Right lobe of liver (tissue), 6 donors: ENCODE measurements around the gene CD274. TPM values are rescaled to one million over a fixed set of nuclear protein-coding genes. Genes with fewer than 3 reads are reported as not detected.

Experiments used
- ATAC-seq, 4 donors: fragments of 200-7000 bp; cut with Tn5 transposase; one replicate each; pipeline ENCODE4 v1.9.1; 2020; ENCODE audit warnings: mild to moderate bottlenecking in 4 of 4, moderate library complexity in 4 of 4
- DNase-seq, 3 donors: peaks; one replicate each; pipeline ENCODE4 v3.0.0-alpha.2; 2020
- H3K27ac ChIP-seq, 3 donors: fragments of 200-600 bp; one replicate each; pipeline ENCODE4 v1.8.0; 2022
- H3K27me3 ChIP-seq, 2 donors: fragments of 200-600 bp; one replicate each; pipeline ENCODE4 v1.8.0; 2022
- H3K36me3 ChIP-seq, 4 donors: fragments of 200-600 bp; sonication (generic) in 1 of 4; one replicate each; pipeline versions ENCODE4 v1.5.1 to v1.8.0; 2017 to 2022; ENCODE audit warnings: control low read depth in 1 of 4
- H3K4me1 ChIP-seq, 4 donors: fragments of 200-600 bp; sonication (generic) in 1 of 4; one replicate each; pipeline versions ENCODE4 v1.5.1 to v1.8.0; 2017 to 2022; ENCODE audit warnings: control low read depth in 1 of 4
- H3K4me3 ChIP-seq, 3 donors: fragments of 200-600 bp; one replicate each; pipeline ENCODE4 v1.8.0; 2022
- H3K9me3 ChIP-seq, 4 donors: fragments of 200-600 bp; sonication (generic) in 1 of 4; one replicate each; pipeline versions ENCODE4 v1.5.1 to v1.8.0; 2017 to 2022; ENCODE audit warnings: control low read depth in 1 of 4
- CTCF ChIP-seq, 4 donors: fragments of 200-600 bp in 3 of 4; fragments of 450-650 bp in 1 of 4; IDR thresholded peaks; one replicate each; pipeline versions ENCODE4 v1.5.1 to v1.8.0; 2016 to 2022; ENCODE audit warnings: antibody characterized with exemption in 4 of 4, mild to moderate bottlenecking in 2 of 4
- POLR2A ChIP-seq: fragments of 450-650 bp; IDR thresholded peaks from one replicate; pipeline ENCODE4 v1.6.1; 2017; ENCODE audit warnings: antibody characterized with exemption, mild to moderate bottlenecking
- WGBS: methylation state at CpG from one replicate; pipeline ENCODE4 v1.1.6; 2018; ENCODE audit warnings: low coverage, low lambda C conversion rate; ENCODE audit not compliant: insufficient coverage; ENCODE audit errors: missing lambda C conversion rate; 5-methylcytosine and 5-hydroxymethylcytosine counted together
- intact Hi-C, 2 donors: fragments of 100-400 bp; cut with DNase I; formaldehyde crosslinking; loops; one replicate each; pipeline versions ENCODE4 v1.11.2 to v1.14.1; 2022
- total RNA-seq, 6 experiments: library from RNA; depleted of rRNA in 2 of 6; stranded (reverse); fragments of >200 nt in 2 of 6; fragmentation: NEBNext Ultra II Directional in 3 of 6; extraction: Animal tissue kit (Norgen Biotek cat#: 25700) in 3 of 6; gene quantifications; one replicate each; pipeline versions ENCODE4 v1.1.0 to v1.2.4, GENCODE V29; 2016 to 2023
- donor health status: DM: no; HTN: yes; CAD: no.
- donor health status: DM: no; HTN: no; CAD: no.
- donor health status: DM: no; HTN: no; CAD: no.
- donor health status: DM: no; HTN: yes; CAD: no.
- donor health status: DM: no; HTN: yes; CAD: no.

The CD274 gene
- total RNA-seq, 6 experiments from 2014 or later = 0.87 to 3.7 (median 1.5) TPM

- H3K27me3 ChIP-seq = no peaks in the 10 kb centered on the region
- H3K4me3 ChIP-seq = no peak overlapping the region
- no peak for DNase-seq
- WGBS = 67% methylated on average over 4 of the region's 4 CpGs
- H3K9me3 ChIP-seq = no peaks in the 10 kb centered on the region
- ATAC-seq = no peak
- TF ChIP-seq POLR2A = no peak
- TF ChIP-seq CTCF (IDR thresholded peaks at IDR 0.05) = no peak
- no peak overlapping the region for H3K27ac ChIP-seq
- intact Hi-C loops = no loop called here
- no peaks in the 10 kb centered on the region for H3K4me1 ChIP-seq
- no peaks in the 10 kb centered on the region for H3K36me3 ChIP-seq
Measured at GRCh38 chr9:5480919-5481318, 30.6 kb downstream of the CD274 start.

- Histone ChIP-seq H3K4me1 (no peaks in the 10 kb centered on the region), H3K36me3 (no peaks in the 10 kb centered on the region), H3K27me3 (no peaks in the 10 kb centered on the region), H3K4me3 (no peak overlapping the region), H3K9me3 (no peaks in the 10 kb centered on the region), H3K27ac (no peak overlapping the region)
- ATAC-seq (no peak), DNase-seq (no peak)
- WGBS = 74% methylated on average over 5 of the region's 5 CpGs
- no peak for TF ChIP-seq POLR2A
- TF ChIP-seq CTCF (IDR thresholded peaks at IDR 0.05) = no peak
- intact Hi-C loops = no loop called here
Measured at GRCh38 chr9:5481322-5482040, 31.1 kb downstream of the CD274 start.

- intact Hi-C loops = no loop called here
- Histone ChIP-seq H3K27ac (no peak overlapping the region), H3K4me3 (no peak overlapping the region), H3K36me3 (no peaks in the 10 kb centered on the region), H3K27me3 (no peaks in the 10 kb centered on the region), H3K4me1 (no peaks in the 10 kb centered on the region), H3K9me3 (no peaks in the 10 kb centered on the region)
- 72% methylated on average over 8 of the region's 8 CpGs for WGBS
- ATAC-seq (no peak), DNase-seq (no peak)
- TF ChIP-seq POLR2A = no peak
- no peak for TF ChIP-seq CTCF (IDR thresholded peaks at IDR 0.05)
Measured at GRCh38 chr9:5482194-5482593, 31.9 kb downstream of the CD274 start.

- WGBS = 64% methylated on average over 2 of the region's 2 CpGs
- H3K27me3 ChIP-seq = no peaks in the 10 kb centered on the region
- no peaks in the 10 kb centered on the region for H3K9me3 ChIP-seq
- intact Hi-C loops = no loop called here
- H3K4me3 ChIP-seq = no peak overlapping the region
- DNase-seq (no peak), ATAC-seq (no peak)
- no peaks in the 10 kb centered on the region for H3K36me3 ChIP-seq
- H3K4me1 ChIP-seq = no peaks in the 10 kb centered on the region
- TF ChIP-seq CTCF (IDR thresholded peaks at IDR 0.05) (no peak), POLR2A (no peak)
- H3K27ac ChIP-seq = no peak overlapping the region
Measured at GRCh38 chr9:5483306-5483705, 33.0 kb downstream of the CD274 start.
